ENCODE results near the gene PSME1.

DNA sequence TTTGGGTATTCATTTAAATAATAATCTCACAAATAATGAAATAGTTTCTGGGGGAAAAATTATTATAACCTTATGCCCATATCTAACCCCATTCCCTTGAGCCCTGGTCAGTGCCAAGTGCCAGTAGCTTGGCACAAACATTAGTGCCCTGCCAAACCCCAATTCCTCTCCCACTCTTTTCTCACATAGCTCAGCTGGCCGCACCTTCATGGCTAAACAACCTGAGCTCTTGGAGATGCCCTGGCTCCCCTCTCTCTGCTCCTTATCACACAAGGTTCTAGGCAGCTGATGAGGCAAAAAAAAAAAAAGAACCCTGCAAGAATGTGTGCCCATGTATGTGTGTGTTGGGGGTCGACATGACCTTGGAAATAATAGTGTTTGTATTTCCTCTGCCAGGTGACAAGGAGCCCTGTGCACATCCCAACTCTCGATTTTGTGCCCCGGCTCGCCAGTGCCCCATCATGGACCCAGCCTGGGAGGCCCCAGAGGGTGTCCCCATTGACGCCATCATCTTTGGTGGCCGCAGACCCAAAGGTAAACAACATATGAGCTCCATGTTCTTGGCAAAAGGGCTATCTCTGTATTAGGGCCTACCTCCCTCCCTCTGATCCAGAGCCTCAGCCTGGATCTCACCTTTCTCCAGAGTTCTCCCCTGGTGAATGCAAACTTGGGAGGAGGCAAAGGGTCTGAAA lies 33.5 kb upstream of the PSME1 start:
- TF ChIP-seq POLR2A (IDR thresholded peaks at IDR 0.05) = no peak
- TF ChIP-seq, protein P1, sequence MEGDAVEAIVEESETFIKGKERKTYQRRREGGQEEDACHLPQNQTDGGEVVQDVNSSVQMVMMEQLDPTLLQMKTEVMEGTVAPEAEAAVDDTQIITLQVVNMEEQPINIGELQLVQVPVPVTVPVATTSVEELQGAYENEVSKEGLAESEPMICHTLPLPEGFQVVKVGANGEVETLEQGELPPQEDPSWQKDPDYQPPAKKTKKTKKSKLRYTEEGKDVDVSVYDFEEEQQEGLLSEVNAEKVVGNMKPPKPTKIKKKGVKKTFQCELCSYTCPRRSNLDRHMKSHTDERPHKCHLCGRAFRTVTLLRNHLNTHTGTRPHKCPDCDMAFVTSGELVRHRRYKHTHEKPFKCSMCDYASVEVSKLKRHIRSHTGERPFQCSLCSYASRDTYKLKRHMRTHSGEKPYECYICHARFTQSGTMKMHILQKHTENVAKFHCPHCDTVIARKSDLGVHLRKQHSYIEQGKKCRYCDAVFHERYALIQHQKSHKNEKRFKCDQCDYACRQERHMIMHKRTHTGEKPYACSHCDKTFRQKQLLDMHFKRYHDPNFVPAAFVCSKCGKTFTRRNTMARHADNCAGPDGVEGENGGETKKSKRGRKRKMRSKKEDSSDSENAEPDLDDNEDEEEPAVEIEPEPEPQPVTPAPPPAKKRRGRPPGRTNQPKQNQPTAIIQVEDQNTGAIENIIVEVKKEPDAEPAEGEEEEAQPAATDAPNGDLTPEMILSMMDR (IDR thresholded peaks at IDR 0.05 in 4 of 5, conservative IDR thresholded peaks at IDR 0.05 in 1 of 5) = no peak

All from gastrocnemius medialis (tissue), 4 donors.